ENCODE data around the gene IGFBP5. TPM values are rescaled to one million over a fixed set of nuclear protein-coding genes. Genes with fewer than 3 reads are reported as not detected.

IGFBP5 gene
- total and polyA plus RNA-seq, 2 of the 8 experiments (the other 6 are each of a cell fraction or from before 2014, with no cell fraction given), result 2.2 to 2.5 TPM

DNA sequence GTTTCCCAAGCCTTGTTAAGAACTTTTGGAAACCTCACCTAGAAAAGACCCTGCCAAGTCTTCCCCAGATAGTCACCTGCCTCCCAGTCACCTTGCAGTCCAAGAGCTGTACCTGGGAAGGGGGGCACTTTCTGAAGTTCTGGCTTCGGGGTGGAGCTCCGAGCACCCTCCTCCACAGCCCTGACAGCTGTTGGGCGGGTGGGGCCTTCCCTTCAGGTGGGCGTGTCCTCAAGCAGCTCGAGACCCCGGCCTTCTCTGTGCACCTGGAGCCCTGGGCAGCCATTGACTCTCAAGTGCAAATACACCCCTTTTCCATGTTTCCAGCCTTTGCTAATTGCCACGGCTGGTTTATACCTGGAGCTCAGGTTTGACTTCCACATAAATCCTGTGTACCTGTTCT is 37.0 kb upstream of the IGFBP5 start (continued):
- TF ChIP-seq, protein P1, sequence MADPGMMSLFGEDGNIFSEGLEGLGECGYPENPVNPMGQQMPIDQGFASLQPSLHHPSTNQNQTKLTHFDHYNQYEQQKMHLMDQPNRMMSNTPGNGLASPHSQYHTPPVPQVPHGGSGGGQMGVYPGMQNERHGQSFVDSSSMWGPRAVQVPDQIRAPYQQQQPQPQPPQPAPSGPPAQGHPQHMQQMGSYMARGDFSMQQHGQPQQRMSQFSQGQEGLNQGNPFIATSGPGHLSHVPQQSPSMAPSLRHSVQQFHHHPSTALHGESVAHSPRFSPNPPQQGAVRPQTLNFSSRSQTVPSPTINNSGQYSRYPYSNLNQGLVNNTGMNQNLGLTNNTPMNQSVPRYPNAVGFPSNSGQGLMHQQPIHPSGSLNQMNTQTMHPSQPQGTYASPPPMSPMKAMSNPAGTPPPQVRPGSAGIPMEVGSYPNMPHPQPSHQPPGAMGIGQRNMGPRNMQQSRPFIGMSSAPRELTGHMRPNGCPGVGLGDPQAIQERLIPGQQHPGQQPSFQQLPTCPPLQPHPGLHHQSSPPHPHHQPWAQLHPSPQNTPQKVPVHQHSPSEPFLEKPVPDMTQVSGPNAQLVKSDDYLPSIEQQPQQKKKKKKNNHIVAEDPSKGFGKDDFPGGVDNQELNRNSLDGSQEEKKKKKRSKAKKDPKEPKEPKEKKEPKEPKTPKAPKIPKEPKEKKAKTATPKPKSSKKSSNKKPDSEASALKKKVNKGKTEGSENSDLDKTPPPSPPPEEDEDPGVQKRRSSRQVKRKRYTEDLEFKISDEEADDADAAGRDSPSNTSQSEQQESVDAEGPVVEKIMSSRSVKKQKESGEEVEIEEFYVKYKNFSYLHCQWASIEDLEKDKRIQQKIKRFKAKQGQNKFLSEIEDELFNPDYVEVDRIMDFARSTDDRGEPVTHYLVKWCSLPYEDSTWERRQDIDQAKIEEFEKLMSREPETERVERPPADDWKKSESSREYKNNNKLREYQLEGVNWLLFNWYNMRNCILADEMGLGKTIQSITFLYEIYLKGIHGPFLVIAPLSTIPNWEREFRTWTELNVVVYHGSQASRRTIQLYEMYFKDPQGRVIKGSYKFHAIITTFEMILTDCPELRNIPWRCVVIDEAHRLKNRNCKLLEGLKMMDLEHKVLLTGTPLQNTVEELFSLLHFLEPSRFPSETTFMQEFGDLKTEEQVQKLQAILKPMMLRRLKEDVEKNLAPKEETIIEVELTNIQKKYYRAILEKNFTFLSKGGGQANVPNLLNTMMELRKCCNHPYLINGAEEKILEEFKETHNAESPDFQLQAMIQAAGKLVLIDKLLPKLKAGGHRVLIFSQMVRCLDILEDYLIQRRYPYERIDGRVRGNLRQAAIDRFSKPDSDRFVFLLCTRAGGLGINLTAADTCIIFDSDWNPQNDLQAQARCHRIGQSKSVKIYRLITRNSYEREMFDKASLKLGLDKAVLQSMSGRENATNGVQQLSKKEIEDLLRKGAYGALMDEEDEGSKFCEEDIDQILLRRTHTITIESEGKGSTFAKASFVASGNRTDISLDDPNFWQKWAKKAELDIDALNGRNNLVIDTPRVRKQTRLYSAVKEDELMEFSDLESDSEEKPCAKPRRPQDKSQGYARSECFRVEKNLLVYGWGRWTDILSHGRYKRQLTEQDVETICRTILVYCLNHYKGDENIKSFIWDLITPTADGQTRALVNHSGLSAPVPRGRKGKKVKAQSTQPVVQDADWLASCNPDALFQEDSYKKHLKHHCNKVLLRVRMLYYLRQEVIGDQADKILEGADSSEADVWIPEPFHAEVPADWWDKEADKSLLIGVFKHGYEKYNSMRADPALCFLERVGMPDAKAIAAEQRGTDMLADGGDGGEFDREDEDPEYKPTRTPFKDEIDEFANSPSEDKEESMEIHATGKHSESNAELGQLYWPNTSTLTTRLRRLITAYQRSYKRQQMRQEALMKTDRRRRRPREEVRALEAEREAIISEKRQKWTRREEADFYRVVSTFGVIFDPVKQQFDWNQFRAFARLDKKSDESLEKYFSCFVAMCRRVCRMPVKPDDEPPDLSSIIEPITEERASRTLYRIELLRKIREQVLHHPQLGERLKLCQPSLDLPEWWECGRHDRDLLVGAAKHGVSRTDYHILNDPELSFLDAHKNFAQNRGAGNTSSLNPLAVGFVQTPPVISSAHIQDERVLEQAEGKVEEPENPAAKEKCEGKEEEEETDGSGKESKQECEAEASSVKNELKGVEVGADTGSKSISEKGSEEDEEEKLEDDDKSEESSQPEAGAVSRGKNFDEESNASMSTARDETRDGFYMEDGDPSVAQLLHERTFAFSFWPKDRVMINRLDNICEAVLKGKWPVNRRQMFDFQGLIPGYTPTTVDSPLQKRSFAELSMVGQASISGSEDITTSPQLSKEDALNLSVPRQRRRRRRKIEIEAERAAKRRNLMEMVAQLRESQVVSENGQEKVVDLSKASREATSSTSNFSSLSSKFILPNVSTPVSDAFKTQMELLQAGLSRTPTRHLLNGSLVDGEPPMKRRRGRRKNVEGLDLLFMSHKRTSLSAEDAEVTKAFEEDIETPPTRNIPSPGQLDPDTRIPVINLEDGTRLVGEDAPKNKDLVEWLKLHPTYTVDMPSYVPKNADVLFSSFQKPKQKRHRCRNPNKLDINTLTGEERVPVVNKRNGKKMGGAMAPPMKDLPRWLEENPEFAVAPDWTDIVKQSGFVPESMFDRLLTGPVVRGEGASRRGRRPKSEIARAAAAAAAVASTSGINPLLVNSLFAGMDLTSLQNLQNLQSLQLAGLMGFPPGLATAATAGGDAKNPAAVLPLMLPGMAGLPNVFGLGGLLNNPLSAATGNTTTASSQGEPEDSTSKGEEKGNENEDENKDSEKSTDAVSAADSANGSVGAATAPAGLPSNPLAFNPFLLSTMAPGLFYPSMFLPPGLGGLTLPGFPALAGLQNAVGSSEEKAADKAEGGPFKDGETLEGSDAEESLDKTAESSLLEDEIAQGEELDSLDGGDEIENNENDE (IDR thresholded peaks at IDR 0.05; ENCODE audit: insufficient replicate concordance, low read length), result no peak
- TF ChIP-seq SRF (IDR thresholded peaks at IDR 0.05; ENCODE audit: low read depth, low read length), result no peak

All from H1 (cell line).